Fibroblast of peridontal ligament (primary cell): ENCODE data around the gene DNALI1.

Source experiments
- DNase-seq: peaks from one replicate; pipeline ENCODE4 v3.0.0-alpha.2; 2010; ENCODE audit errors: extremely low read depth

The DNALI1 gene

GRCh38 chr1:37601441-37601840 lies 44.7 kb downstream of the DNALI1 start:
- DNase-seq: no peak

- peak; percentile 24 for DNase-seq
Measured at GRCh38 chr1:37602750-37603694, 46.3 kb downstream of the DNALI1 start.

- no peak for DNase-seq
Measured at GRCh38 chr1:37605061-37605650, 48.4 kb downstream of the DNALI1 start.

- DNase-seq: no peak
Measured at GRCh38 chr1:37605806-37606474, 49.2 kb downstream of the DNALI1 start.

GRCh38 chr1:37606481-37607263 lies 49.9 kb downstream of the DNALI1 start:
- DNase-seq: peak; percentile 45

GRCh38 chr1:37609002-37609401 lies 52.3 kb downstream of the DNALI1 start:
- no peak for DNase-seq

- no peak for DNase-seq
Measured at GRCh38 chr1:37609994-37610393, 53.3 kb downstream of the DNALI1 start.

- no peak for DNase-seq
Measured at GRCh38 chr1:37612186-37612585, 55.4 kb downstream of the DNALI1 start.

GRCh38 chr1:37614105-37614504 lies 57.4 kb downstream of the DNALI1 start:
- DNase-seq: no peak

GRCh38 chr1:37616330-37616729 lies 59.6 kb downstream of the DNALI1 start:
- DNase-seq: no peak
